Left renal pelvis (tissue), 4 donors: ENCODE measurements around the gene YWHAQ. TPM values are rescaled to one million over a fixed set of nuclear protein-coding genes. Genes with fewer than 3 reads are reported as not detected.

Experiments used
- DNase-seq, 4 donors: peaks; one replicate each; pipeline ENCODE4 v3.0.0-alpha.2; 2013; ENCODE audit warnings: low read depth in 4 of 4, low spot score in 3 of 4
- polyA plus RNA-seq, 4 donors: library from polyadenylated mRNA; unstranded; fragments of 120-200 nt; gene quantifications; one replicate each; pipeline ENCODE4 v1.2.1, GENCODE V29; 2013; ENCODE audit not compliant: insufficient read length in 4 of 4

YWHAQ gene
- polyA plus RNA-seq, 4 donors = 377 to 550 (median 460) TPM

DNA sequence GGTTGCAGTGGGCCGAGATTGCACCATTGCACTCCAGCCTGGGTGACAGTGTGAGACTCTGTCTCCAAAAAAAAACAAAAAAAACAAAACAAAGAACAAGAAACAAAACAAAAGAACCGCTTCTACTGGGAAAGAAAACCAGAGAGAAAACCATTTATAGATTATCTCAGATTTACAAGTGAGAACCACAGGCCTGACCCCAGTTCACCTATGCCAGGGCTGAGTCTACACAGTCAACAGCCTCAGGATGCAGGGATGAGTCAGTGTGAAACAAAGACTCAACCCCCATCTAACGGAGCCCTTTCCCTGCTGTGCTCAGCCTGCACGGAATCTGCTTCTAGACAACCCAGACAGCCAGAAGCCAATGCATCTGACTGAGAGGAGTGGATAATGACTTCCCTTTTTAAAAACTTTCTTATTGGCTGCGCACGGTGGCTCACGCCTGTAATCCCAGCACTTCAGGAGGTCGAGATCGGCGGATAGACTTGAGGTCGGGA is 25.5 kb upstream of the YWHAQ start:
- no peak for DNase-seq

DNA sequence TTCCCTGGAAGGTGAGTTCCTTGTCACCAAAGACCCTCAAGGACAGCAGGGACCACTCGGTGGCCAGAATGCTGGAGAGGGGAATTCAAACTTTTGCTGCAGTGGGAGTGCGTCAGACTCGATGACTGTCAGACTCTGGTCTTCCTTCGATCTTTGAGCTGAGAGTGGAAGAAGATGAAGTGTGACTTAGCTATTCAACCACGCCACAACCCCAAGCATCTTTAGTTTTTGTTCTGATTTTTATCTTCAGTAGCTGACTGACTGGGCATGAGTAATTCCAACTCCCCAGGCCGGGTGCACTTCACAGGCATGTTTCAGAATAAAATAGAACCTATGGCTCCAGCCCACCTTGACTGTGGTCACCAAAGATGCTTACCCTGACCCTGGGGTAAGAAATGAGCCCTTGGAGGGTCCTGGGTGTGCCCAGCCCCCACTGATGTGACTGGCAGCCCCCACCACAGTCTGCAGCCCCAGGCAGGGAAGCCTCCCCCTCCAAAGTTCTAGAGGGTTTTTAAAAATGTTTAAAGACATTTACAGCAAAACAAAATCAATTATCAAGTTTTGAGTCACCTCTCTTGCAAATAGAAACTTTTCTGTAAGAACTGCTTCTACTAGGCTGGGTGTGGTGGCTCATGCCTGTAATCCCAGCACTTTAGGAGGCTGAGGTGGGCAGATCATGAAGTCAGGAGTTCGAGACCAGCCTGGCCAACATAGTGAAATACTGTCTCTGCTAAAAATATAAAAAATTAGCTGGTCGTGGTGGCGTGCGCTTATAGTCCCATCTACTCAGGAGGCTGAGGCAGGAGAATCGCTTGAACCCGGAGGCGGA is 24.9 kb upstream of the YWHAQ start:
- DNase-seq = no peak

DNA sequence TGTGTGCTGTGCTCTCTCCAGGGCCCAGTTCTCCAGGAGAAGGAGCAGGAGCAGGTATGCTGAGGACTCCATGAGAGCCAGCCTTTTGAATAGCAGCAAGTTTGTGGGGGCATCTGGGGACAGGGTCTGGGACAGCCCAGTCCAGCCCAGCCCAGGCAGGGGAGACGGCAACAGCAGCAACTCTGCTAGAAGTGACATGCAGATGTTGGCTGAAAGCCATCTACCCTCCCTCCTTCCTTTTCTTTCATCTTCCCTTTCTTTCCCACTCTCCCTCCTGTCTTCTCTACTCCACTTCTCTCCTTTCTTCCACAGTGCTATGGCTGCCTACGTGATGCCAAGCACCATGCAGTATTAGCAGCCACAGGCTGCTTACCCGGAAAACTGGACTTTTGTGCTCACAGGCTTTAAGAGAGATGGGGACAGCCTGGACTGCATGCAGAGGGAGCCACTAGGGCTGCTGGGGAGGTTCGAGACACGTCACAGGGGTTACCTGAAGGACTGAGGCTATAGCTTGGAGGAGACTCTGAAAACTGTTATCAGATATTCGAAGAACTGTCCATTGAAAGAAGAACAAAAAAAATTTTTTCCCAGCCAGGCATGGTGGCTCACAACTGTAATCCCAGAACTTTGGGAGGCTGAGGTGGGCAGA is 23.8 kb upstream of the YWHAQ start:
- no peak for DNase-seq

DNA sequence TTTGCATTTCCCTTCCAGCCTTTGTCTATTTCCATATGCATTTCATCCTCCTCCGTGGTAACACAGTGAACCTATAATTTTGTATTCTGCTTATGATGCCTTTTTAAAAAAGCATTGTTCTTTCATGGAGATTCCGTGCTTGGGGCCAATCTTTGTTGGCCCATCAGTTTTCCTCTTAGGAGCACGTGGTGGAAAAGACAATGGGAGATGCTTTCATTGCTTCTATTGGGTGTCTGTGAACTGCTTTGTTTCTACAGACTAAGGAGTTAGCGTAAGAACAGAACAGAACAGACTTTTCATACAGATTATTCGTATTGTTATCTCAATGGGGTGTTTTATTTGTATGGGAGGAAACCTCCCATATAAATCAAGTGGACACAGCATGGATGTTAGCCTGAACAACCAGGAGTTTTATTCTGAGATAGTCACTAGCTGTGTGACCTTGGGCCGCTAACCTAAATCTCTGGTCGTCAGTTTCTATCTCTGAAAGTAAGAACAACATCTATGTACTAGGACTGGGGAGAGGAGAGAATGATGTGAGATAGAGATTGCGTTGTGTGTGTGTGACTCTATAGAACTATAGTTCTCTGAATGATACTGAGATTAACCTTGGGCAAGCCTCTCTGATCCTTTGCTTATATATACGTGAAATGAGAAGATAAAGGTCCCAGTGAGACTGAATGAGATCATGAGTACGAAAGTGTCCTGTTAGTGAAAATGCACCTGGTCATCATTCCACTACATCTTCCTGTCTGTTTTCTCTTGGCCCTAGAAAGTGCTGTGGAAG is 22.9 kb upstream of the YWHAQ start:
- DNase-seq = no peak

DNA sequence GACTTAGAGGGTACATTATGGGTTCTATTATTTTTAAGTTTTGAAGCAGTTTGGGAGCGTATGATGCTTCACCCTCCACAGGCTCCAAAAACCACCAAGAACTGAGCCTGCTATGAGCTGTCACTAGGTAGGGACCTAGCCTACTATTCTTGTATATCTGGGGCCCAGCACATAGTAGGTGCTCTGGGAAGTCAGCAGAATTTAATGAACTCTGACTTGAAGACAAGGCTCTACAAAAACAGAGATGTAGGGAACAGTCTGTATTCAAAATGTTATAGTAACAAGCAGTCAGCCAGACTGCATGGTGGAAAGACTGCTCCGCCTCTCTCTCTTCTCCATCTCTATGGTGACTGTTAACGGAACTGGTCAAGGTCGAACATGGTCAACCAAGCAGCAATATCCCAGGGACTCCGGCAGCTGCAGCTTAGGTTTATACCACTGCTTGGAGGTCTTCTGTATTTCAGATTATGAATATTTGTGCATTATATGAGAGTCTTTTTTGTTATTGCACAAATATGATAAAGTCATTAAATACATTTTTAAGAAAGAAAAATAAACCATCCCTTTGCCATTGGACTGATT is 22.2 kb upstream of the YWHAQ start:
- DNase-seq = no peak

DNA sequence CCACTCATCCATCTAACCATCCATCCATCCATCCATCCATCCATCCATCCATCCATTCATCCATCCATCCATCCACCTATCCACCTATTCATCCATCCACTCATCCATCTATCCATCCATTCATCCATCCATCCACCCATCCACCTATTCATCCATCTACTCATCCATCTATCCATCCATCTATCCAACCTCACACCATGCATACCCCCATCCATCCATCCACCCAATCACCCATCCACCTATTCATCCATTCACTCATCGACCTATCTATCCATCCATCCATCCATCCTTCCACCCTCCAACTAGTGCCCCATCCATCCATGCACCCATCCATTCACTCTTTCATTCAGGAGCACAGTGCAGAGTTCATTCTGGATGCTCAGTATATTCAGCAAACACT is 21.5 kb upstream of the YWHAQ start:
- no peak for DNase-seq

DNA sequence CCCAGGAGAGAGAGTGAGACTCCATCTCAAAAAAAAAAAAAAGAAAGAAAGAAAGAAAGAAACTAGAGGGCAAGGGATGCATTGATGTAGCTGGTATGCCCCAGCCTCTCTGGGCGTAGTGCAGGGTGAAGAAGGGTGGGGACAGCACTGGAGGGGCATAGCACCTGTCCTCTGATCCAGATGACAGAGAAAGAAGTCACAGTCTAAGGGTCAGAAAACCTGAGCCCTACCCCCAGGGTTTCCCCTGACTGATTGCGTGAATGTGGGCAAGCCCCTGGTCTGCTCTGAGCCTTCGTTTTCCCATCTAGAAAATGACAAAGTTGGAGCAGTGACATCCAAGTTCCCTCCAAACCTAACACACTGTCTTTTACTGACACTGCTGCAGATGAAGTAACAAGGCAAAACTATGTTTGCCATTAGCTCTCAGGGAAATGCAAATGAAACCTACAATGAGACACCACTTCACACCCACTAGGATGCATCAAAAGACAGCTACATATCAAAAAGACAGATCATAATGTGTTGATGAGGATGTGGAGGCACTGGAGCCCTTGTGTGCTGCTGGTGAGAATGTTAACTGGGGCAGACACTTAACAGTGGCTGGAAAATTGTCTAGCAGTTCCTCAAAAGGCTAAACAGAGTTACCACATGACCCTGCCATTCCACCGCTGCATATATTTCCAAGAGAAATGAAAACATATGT is 19.5 kb upstream of the YWHAQ start:
- DNase-seq = no peak

DNA sequence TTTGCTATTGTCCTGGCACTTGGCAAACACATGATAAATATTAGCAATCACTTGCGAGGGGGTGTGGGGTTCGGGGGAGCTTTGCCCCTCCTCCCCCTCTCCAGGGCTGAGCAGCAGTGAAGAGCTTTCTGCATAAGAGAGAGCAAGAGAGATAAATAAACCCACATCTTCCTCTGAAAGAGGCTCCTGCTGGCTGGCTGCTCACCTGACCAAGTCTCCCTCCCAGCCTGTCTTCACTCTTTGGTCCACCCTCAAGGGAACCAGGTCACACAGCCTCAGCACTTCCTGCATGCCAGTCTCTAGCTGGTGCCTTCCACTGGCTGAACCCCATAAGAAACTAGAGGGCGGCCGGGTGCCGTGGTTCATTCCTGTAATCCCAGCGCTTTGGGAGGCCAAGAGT is 18.5 kb upstream of the YWHAQ start:
- no peak for DNase-seq

DNA sequence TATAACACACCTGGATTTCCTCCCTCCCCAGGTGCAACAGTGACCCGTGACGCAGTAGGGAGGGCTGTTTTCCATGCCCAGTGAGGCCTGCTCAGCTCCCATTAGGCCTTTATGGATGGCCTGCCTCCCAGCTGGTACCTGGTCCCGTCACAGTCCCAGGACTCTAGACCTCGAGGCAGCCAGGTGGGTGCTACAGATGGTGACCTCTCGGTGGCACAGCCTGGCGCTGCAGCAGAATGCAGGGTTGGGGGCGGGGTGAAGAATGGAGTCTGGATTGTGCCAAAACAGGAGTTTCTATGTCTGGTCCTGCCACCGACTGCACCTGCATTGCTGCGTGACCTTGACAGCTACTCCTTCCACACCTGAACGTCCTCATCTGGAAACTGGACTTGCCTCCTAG is 18.0 kb upstream of the YWHAQ start:
- DNase-seq = no peak

DNA sequence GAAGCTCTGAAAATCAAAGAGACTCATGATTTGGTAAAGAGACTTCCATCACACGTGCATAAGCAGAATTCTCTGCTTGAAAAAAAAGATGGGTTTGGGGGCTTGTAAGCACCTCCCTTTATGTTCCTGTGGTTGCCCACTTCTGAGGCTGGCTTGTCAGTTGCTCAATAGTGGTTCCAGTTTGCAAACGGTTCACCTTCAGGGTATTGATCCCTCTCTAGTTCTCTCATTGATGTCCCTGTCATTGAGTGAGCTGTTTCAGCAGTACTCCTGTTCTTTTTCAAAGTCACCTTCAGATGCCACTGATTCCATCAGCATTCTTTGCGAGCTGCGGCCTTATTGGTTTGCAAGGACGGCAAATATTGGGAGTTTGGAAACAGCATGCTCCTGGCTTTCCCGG is 17.1 kb upstream of the YWHAQ start:
- no peak for DNase-seq

DNA sequence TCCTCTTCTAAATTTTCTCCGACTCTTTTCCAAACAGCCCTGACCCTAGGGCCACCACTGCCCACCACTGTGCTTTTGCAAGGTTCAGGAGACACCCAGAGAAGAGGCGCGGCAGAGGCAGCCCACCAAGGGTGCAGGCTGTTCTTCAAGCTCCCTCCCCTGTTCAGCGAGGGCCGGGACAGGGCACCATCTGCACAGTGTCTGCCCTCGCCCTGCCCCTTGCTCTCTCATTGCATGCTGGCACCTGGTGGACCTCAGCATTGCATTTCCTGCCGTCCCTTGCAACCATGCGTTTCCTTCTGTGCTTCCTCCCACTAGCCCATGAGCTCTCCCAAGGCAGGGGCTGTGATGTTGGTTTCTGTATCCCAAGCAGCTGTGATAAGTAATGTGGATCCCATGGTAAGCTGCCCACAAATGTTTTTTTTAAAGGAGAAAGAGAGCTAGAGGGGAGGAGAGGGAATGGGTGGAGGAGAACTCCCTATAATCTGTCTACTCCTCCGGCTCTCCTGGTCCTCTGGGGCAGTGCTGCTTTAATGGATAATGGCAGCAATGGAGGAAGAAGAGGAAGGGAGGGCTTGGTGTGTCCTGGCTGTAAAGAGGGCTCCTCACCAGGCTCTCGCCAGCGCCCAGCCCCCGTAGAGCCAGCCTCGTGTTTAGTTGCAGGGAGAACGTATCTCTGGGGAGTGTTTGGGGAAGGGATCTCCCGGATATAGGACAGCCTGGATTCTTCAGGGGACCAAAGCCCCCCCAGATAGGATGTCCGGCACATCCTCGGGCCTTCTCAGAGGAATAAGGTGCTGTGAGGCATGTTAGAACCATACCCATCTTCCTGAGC is 15.6 kb upstream of the YWHAQ start:
- DNase-seq = no peak

DNA sequence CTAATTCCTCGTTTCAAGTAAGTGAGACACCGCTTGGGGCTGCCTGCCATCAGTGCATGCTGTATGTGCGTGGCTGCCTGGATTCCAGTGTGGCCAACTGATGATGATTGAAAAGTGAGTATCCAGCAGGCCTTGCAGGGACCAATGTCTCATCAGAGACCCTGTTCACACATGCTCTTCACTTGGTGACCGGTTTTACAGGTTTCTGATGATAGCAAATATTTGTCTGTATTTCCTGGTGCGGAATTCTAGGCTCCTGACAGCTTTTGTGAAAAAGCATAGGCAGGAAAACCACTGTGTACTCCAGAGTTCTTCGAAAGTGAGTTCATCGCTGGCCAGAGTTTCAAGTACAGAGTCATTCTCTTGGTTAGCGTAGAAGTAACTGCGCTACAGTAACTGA is 13.8 kb upstream of the YWHAQ start:
- no peak for DNase-seq

DNA sequence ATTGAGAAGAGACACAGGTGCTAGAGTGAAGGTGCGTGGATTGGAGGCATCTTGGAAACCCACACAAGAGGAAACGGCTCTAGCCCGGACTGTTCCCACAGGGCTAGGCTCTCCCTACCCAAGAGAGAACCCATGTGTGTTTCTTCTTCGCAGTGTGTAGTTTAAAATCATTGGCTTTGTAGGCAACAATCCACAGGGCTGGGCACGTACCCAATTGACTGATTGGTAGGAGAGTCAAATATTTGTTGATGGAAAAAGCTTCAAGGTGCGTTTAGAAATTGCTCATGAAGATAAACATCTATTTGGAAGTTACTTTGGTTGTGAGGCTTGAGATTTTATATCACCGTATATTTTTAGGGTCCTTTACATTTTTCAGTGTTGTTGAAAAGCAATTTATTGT is 13.2 kb upstream of the YWHAQ start:
- no peak for DNase-seq

DNA sequence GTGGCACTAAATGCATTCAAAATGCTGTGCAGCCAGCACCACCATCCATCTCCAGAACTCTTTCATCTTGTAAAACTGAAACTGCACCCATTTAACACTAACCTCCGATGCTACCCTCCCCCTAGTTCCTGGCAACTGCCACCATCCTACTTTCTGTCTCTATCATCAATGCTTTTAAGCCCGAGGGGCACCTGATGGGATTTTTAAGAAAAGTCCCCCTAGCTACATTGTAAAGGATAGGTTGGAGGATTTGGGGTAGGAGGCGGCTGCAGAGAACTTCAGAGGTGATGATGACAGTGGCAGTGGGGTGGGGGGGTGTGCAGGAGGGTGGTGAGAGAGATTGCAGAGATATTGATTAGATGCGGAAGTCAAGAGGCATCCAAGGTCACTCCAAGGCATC is 10.8 kb upstream of the YWHAQ start:
- DNase-seq = no peak

DNA sequence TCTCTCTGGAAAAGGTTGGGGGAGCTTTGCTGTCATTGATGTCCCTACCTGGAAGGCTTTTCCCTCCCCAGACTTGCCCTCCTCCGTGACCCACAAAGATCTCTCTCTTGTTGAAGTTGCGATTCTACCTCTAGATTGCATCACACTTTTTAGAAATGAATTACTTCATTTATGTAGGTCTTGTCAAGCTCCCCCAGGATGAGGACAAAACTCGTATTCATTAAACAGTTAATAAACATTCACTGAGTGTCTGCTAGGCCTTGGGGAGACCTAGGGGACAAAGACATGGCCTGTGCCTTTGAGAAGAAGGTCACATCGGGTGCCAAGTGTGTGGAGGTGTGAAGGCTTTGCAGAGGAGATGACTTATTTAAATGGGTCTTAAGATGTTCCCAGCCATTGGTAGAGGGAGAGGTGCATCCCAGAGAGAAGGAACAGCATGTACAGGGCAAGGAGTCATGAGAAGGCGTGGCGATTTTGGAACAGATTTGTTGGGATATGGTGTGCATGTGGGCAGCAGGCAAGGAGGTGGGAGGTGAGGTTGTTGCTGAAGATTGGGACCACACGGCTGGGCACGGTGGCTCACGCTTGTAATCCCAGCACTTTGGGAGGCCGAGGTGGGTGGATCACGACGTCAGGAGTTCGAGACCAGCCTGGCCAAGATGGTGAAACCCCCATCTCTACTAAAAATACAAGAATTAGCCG is 9.8 kb upstream of the YWHAQ start:
- DNase-seq = no peak

DNA sequence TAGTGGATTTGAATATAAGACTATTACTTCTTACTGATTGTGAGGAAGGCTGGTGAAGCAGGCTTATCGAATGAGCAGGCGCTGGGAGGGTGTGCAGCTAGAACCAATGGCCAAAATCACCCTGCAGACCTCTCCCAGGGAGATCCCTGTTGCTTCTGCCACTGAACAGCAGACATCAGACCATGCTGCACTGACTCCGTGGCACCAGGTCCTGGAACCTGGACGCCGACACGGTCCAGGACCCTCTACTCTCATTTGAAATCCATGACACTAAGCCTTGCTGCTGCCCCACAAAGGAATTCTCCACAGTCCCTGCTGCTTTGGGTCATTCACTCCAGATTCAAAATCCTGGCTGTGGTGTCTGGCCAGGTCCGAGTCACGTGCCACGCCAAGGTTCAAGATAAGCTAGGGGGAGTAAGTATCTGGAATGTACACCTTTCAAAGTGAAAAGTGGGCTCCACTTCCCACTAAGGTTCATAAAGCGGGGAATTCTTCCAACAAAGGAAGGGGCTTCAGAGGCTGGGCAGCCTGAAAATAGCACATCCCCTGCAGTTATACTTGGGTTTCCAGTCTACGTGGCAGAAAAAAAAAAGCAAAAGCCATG is 9.0 kb upstream of the YWHAQ start:
- DNase-seq = no peak

DNA sequence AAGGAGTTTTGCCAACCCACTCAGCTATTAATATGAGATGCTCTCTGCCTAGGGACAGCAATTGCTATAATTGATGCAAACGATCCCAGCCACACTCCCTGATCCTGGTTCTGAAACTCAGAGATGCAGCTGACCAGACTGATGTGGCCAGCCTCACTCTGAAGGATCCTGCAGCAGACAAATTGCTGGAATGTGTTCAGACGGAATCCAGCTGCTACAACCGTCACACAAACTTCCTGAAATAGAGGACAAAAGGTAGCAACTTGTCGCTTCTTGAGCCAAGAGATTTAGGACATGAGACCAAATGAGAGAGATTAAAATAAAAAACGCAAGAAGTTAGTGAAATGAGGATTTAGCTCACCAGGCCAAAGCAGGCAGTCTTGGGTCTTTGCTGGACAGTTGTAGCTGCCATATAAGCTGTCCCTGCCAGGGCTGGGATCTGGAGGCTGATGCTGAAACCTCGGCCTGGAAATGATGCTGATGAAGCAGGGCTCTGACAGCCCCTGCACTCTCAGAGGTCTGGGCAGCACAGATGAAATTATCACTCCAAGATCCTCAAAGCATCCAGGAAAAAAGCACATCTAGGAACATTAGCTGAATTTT is 8.3 kb upstream of the YWHAQ start:
- no peak for DNase-seq

DNA sequence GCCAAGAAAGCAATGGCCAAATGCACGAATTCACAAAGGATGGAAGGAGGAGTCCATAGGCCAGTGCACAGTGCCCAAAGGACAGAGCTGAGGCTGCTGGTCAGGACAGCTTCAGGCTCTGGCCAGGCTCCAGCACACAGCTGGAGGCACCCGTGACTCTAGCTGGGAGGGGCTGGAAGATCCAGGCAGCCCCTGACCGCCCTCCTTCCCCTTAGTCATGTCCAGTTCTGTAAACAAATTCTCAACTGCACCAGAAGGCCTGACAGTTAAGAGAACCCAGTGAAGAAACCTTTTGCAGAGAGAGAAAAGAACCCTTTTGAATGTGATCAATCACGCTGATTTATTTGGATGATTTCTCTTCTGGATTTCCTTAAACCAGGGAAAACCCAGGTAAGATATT is 7.7 kb upstream of the YWHAQ start:
- DNase-seq = peak in 1 of 4 donors; percentile 43
